Endodermal cell (in vitro differentiated cells): Measurements from ENCODE around the gene CCDC9B. TPM values are rescaled to one million over a fixed set of nuclear protein-coding genes. Genes with fewer than 3 reads are reported as not detected.
A peak's percentile ranks its signal among the peaks of the same experiment; 100 is the strongest.

Source experiments
- DNase-seq: peaks from one replicate; pipeline ENCODE4 v3.0.0-alpha.2; 2017
- H3K27ac ChIP-seq: 2 replicates; pipeline ENCODE4 v1.5.1; 2013; ENCODE audit warnings: mild to moderate bottlenecking, low read depth, low read length, moderate library complexity
- H3K27me3 ChIP-seq: 2 replicates; pipeline ENCODE4 v1.6.1; 2013; ENCODE audit warnings: mild to moderate bottlenecking, low read length, moderate library complexity; ENCODE audit not compliant: insufficient read depth, control insufficient read depth, poor library complexity, severe bottlenecking
- H3K36me3 ChIP-seq: 2 replicates; pipeline ENCODE4 v1.7.0; 2013; ENCODE audit warnings: mild to moderate bottlenecking, low read length, moderate library complexity; ENCODE audit not compliant: control insufficient read depth, insufficient read depth
- H3K4me1 ChIP-seq: one replicate; pipeline ENCODE4 v1.7.0; 2013; ENCODE audit warnings: low read length; ENCODE audit not compliant: control insufficient read depth, insufficient read depth
- H3K4me3 ChIP-seq: 2 replicates; pipeline ENCODE4 v1.5.1; 2013; ENCODE audit warnings: mild to moderate bottlenecking, low read length, moderate library complexity
- H3K9ac ChIP-seq: 2 replicates; pipeline ENCODE4 v1.6.1; 2013; ENCODE audit warnings: mild to moderate bottlenecking, low read length, moderate library complexity; ENCODE audit not compliant: poor library complexity, severe bottlenecking; ENCODE audit errors: extremely low read depth
- H3K9me3 ChIP-seq: 2 replicates; pipeline ENCODE4 v1.6.1; 2013; ENCODE audit warnings: mild to moderate bottlenecking, low read length, moderate library complexity; ENCODE audit not compliant: control insufficient read depth
- H3K27ac Mint-ChIP-seq: 2 replicates; pipeline ENCODE4 v1.8.0; 2020; ENCODE audit warnings: mixed read lengths
- H3K27me3 Mint-ChIP-seq: 2 replicates; pipeline ENCODE4 v1.8.0; 2021; ENCODE audit warnings: mild to moderate bottlenecking, mixed read lengths; ENCODE audit not compliant: insufficient read depth
- H3K36me3 Mint-ChIP-seq: 2 replicates; pipeline ENCODE4 v1.8.0; 2020; ENCODE audit warnings: low read depth, mixed read lengths
- H3K4me1 Mint-ChIP-seq: 2 replicates; pipeline ENCODE4 v1.8.0; 2020; ENCODE audit warnings: mixed read lengths
- H3K4me3 Mint-ChIP-seq: 2 replicates; pipeline ENCODE4 v1.8.0; 2020; ENCODE audit warnings: mild to moderate bottlenecking, moderate library complexity, mixed read lengths
- H3K9me3 Mint-ChIP-seq: 2 replicates; pipeline ENCODE4 v1.8.0; 2020; ENCODE audit warnings: mild to moderate bottlenecking, mixed read lengths
- WGBS, 2 experiments: methylation state at CpG; one replicate each; pipeline versions ENCODE4 v1.1.5 to v1.1.7; 2013; ENCODE audit warnings: missing lambda C conversion rate in 2 of 2, mixed read lengths in 1 of 2; ENCODE audit not compliant: insufficient coverage in 1 of 2, insufficient read length in 1 of 2; 5-methylcytosine and 5-hydroxymethylcytosine counted together
- total RNA-seq, 2 donors: library from RNA; stranded (reverse); fragmentation: NEBNext Ultra II Directional in 1 of 2; extraction: Animal tissue kit (Norgen Biotek cat#: 25700) in 1 of 2; gene quantifications; 2 replicates in 1 of 2; 3 replicates in 1 of 2; pipeline ENCODE4 v1.2.1, GENCODE V29; 2021
- TF ChIP-seq, protein P1 (sequence below): fragments of 200-600 bp; sonication (generic); conservative IDR thresholded peaks from 2 replicates; pipeline ENCODE4 v1.5.0; 2021; ENCODE audit warnings: antibody characterized with exemption, mild to moderate bottlenecking

The CCDC9B gene
- total RNA-seq, 2 donors from 2014 or later, result 0.15 to 0.42 TPM

DNA sequence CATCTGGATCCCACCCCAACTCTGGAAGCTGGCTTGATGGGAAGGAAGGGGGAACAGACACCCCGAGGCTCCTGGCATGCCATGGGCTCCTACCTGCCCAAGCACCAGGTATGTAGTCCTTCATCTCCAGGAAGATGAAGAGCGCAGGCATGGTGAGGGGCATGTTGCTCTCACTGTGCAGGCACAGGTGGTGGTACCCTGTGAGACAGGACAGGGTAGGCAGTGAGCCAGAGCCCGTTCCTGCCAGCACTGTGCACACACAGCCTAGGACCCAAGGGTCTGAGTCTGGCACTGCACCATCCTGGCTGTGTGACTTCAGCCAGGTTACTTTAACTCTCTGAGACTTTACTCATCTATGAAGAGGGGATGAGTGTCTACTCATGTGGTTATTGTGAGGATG lies 48.5 kb downstream of the CCDC9B start:
- no peaks in the 10 kb centered on the region for H3K9me3 ChIP-seq
- no peaks in the 10 kb centered on the region for H3K36me3 ChIP-seq
- no peak overlapping the region for H3K4me3 ChIP-seq
- no peak overlapping the region for H3K27ac ChIP-seq
- no peaks in the 10 kb centered on the region for H3K36me3 Mint-ChIP-seq
- no peak overlapping the region for H3K9ac ChIP-seq
- no peak for DNase-seq
- H3K4me3 Mint-ChIP-seq, result no peak overlapping the region
- no peaks in the 10 kb centered on the region for H3K4me1 ChIP-seq
- peaks cover 9% of the 10 kb centered on the region for H3K4me1 Mint-ChIP-seq
- TF ChIP-seq, protein P1, sequence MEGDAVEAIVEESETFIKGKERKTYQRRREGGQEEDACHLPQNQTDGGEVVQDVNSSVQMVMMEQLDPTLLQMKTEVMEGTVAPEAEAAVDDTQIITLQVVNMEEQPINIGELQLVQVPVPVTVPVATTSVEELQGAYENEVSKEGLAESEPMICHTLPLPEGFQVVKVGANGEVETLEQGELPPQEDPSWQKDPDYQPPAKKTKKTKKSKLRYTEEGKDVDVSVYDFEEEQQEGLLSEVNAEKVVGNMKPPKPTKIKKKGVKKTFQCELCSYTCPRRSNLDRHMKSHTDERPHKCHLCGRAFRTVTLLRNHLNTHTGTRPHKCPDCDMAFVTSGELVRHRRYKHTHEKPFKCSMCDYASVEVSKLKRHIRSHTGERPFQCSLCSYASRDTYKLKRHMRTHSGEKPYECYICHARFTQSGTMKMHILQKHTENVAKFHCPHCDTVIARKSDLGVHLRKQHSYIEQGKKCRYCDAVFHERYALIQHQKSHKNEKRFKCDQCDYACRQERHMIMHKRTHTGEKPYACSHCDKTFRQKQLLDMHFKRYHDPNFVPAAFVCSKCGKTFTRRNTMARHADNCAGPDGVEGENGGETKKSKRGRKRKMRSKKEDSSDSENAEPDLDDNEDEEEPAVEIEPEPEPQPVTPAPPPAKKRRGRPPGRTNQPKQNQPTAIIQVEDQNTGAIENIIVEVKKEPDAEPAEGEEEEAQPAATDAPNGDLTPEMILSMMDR, result no peak
- no peaks in the 10 kb centered on the region for H3K9me3 Mint-ChIP-seq
- peaks cover 97% of the 10 kb centered on the region for H3K27me3 ChIP-seq
- peaks cover 93% of the 10 kb centered on the region for H3K27me3 Mint-ChIP-seq
- H3K27ac Mint-ChIP-seq, result no peak overlapping the region
- WGBS, 2 experiments, result 90 to 100% methylated on average over 1 to 3 of the region's 3 CpGs

DNA sequence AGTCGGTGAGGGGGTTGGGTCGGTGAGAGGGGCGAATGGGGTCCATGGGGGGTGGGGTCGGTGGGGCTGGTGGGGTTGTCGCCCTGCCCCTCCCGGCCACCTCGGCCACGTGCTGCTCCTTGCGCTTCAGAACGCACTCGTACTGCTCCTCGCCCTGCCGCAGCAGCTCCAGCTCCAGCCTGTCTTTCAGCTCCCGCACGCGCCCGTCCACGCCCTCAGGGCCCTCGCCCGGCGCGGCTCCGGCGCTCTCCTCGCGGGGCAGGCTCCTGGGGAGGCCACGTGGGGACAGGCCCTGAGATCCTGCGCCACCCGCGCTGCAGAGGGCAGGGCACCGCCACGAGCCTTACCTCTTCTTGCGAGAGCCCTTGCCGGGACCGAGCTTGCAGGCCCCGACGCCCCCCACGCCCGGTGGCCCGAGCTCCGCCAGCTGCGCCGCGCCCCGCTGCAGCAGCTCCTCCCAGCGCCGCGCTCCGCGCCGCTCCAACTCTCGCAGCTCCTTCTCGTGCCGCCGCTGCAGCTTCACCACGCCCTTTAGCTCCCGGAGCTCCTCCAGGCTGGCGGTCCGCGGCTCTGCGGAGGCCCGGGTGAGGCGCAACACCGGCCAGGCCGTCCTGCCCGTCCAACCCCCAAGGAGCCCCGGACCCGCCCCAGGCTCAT lies 49.7 kb downstream of the CCDC9B start:
- Histone ChIP-seq H3K9ac (no peak overlapping the region), H3K9me3 (no peaks in the 10 kb centered on the region), H3K27me3 (peaks cover 100% of the 10 kb centered on the region), H3K4me3 (peak overlapping the region; percentile 40), H3K27ac (no peak overlapping the region), H3K36me3 (no peaks in the 10 kb centered on the region), H3K4me1 (no peaks in the 10 kb centered on the region)
- TF ChIP-seq, protein P1, result no peak
- Mint-ChIP-seq H3K27ac (no peak overlapping the region), H3K4me3 (peak overlapping the region; percentile 25), H3K9me3 (no peaks in the 10 kb centered on the region), H3K4me1 (peaks cover 2% of the 10 kb centered on the region), H3K27me3 (peaks cover 88% of the 10 kb centered on the region), H3K36me3 (no peaks in the 10 kb centered on the region)
- WGBS, 2 experiments, result 5% methylated on average over 29 to 66 of the region's 68 CpGs
- DNase-seq, result peak; percentile 87

DNA sequence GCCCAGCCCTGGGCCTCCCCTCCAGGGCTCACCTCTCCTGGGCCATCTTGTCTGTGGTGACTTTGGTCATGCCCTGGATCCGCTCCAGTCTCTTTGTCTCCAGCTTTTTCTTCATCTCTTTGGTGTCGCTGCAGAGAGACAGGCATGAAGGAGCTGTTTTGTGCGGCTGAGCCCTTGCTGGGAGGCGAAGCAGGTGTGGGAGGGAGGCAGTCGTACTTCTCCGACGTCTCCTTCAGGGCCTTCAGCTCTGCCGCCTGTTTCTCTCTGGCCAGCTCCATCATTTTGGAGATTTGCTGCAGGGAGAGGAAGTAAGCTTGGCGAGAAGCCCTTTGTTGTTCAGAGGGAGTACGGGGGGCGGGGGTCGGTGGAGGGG lies 50.2 kb downstream of the CCDC9B start:
- no peak overlapping the region for H3K27ac ChIP-seq
- 45% methylated on average over 12 of the region's 12 CpGs; no CpG with 5 or more reads in 1 of the 2 experiments for WGBS, 2 experiments
- no peaks in the 10 kb centered on the region for H3K36me3 Mint-ChIP-seq
- H3K9ac ChIP-seq, result no peak overlapping the region
- no peaks in the 10 kb centered on the region for H3K9me3 Mint-ChIP-seq
- TF ChIP-seq, protein P1, result no peak
- peaks cover 89% of the 10 kb centered on the region for H3K27me3 Mint-ChIP-seq
- no peaks in the 10 kb centered on the region for H3K4me1 ChIP-seq
- no peaks in the 10 kb centered on the region for H3K9me3 ChIP-seq
- H3K4me1 Mint-ChIP-seq, result peaks cover 2% of the 10 kb centered on the region
- no peak overlapping the region for H3K27ac Mint-ChIP-seq
- DNase-seq, result no peak
- H3K4me3 ChIP-seq, result no peak overlapping the region
- no peaks in the 10 kb centered on the region for H3K36me3 ChIP-seq
- H3K4me3 Mint-ChIP-seq, result peak overlapping the region; percentile 14
- peaks cover 100% of the 10 kb centered on the region for H3K27me3 ChIP-seq
